GM19240 (cell line): ENCODE data around the gene NRXN3.

Experiments used
- DNase-seq: peaks from one replicate; pipeline ENCODE4 v3.0.0; 2011; ENCODE audit warnings: low spot score; ENCODE audit not compliant: insufficient read length

NRXN3 gene

GRCh38 chr14:78637489-78637888 is 467.3 kb downstream of the NRXN3 start:
- no peak for DNase-seq

DNA sequence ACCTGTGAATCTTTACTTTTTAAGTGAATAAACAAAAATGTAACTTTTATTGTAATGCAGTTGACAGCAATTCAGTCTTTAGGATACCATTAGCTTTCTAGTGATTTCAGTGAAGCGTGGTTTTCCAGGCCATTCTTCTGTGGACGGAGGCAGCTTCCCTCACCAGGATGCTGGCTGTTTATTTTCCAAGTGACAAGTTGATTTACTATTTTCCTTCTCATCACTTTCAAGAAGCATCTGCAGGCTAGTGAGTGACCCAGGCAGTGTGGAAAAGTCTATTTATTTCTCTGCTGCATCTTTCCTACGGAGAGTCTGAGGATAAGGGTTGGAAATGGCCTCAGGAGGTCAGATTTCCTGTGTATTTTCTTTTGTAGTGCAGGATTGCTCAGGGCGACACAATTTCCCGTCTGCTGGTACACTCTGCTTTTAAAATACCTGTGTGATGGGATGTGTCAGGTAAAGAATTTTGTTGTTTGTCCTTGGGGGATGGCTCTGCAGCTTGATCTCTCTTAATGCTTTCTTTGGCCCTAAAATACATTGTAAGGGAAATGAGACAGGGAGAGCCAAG is 467.8 kb downstream of the NRXN3 start:
- DNase-seq, result no peak

DNA sequence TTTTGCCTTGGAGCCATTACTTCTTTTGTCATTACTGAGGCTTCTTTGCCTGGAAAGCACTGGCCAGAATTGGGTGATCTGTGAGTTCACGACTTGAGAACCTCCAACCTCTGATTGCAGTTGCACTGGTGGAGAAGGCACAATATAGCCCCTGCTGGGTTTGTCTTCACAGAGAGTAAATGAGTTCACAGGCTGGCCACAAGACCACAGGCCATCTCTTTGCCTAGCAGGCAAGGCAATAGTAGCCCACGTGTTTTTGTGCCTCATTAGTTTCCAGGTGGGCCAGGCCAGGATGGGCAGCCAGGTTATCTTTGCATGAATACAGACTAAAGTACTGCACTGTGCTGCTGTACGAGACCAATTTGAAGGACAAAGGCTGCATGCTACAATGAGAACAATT is 468.8 kb downstream of the NRXN3 start:
- no peak for DNase-seq

DNA sequence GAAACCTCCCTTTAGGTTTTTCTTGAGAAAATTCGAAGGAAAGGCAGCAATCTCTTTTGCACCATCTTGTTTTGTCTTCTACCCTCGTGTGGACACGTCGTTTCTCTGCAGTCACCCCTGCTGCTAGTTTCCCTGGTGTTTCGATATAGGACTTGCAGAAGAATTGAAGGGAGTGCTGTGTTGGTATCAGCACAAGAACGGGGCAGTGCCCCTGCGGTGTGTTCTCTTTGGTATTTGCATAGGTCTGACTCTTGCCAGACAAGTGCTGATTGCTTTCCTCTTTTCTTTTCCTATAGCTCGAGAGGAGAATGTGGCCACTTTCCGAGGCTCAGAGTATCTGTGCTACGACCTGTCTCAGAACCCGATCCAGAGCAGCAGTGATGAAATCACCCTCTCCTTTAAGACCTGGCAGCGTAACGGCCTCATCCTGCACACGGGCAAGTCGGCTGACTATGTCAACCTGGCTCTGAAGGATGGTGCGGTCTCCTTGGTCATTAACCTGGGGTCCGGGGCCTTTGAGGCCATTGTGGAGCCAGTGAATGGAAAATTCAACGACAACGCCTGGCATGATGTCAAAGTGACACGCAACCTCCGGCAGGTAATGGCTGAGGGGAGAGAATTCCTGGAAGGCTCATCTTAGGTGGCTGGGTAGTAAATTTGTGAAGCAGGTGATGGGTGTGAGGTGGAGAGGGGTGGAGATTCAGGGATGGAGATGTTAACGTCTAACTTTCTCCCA is 474.8 kb downstream of the NRXN3 start:
- no peak for DNase-seq

DNA sequence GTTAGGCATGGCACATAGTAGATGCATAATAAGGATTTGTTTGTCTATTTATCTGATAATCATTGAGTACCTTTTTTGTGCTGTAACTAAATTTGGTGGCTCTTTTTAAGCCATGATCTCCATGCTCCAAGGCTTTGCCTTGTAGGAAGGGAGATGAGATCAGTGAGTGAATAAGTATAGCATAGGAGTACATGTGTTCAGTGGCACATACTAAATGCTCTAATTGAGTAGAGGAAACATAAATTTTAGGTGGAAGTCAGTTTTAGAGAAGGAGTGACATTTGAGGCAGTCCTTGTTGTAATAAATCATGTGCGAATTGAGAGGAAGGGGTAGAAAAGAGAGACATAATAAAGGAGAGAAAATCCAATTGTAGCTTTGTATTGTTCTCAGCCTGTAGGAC is 482.6 kb downstream of the NRXN3 start:
- no peak for DNase-seq

DNA sequence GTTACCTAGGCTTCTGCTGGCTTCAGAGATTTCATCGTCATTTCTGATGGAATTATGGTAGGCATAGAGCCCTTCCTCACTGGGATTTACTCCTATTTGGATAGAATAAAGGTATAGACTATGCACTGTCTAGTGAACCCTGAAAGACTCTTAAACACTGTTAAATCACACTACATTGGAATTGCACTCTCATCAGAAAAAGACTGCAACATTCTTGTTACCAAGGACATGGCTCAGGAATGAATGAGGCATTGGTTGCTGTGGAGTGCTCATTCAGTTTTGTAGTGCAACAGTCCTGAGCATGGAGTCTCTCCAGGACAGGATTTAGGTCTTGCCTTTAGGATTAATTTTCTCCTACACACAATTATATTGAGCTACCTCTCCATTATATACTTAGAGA is 483.0 kb downstream of the NRXN3 start:
- DNase-seq, result no peak

DNA sequence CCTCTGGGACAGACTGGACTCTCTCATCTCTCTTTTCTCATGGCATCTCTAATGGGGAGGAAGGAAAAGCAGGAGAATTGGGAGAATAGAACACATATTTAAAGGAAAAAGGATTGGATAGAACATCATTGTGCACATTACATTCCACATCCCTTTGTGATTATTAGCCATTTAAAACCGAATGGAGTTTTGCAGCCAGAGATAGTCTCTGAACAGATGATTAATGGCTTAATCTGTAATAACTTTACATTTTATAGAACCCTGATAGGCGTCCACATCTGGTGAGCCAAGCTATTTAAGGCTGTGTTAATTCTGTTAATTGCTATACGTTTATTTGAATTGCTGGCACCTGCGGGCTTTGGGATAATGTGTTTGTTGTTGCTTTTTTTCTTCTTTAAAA is 487.3 kb downstream of the NRXN3 start:
- DNase-seq, result no peak

- no peak for DNase-seq
These were observed 494.7 kb downstream of the NRXN3 start for GRCh38 chr14:78664841-78665240.

DNA sequence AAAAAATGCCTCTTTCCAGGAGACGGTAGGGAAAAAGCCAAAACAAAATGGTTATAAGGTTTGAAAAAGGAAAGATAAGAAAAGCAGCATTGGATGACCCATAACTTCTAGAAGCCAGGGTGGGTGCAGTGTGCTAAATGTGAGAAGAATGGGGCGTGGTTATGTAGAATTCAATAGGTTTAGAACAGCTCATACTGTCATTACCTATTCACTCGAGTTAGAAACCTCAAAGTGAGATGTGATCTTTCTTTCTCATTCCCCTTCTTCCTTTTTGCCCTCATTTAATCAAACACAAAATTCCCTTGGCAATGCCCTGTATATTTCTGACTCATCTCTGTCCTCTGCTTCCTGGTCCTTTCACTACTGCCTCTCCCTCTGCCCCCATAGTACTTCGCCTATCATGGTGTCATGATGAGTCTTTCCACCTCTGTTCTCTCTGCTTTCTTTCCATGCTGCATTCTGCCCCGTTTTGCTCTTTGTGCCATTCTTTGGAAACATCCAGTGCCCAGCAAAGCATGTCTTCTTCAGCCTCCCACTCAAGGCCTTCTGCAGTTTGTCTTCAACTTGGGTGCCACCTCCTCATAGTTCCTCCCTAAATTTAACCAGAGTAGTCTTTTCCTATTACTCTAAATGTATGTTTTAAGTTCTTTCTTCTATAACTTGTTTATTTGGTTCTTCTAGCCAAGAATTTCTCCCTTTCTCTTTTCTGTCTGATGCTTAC is 496.3 kb downstream of the NRXN3 start:
- no peak for DNase-seq

- DNase-seq, result no peak
These were observed 497.0 kb downstream of the NRXN3 start for GRCh38 chr14:78667141-78667540.

DNA sequence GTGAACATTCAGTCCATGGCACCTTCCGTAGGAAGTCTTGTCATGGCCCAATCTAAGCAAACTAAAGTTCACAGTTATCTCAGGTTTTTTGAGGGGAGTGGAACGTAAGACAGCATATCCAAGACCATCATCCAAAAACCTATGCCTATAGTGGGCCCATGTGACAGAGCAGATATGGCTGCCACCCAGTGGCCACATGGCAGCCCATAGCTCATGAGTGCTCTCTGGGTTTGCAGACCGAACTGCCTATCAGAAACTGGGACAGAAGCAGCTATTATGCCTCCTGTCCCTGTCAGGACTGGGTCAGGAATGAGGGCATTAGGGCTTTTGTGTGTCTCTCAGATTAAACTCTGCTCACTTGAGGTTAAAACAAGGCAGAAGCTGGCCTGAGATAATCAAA is 503.7 kb downstream of the NRXN3 start:
- DNase-seq, result no peak

GRCh38 chr14:78674820-78675219 is 504.6 kb downstream of the NRXN3 start:
- no peak for DNase-seq

DNA sequence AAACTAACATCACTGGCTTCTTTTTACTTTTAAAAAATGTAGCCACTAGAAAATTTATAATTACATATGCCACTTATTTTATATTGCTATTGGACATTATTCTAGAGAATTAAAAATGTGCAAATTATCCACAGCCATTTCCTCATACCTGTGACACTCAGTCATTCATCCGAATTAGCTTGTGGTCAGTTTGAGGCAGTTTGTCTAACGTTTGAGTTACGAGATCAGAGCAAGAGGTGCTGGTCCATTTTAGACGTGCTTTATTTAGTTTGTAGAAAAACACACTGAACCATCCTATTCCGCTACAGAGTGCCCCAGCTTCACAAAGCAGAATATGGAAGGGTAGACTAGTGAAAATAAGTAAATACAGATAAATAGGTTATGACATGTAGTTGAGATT is 513.0 kb downstream of the NRXN3 start:
- no peak for DNase-seq

- DNase-seq, result no peak
These were observed 513.8 kb downstream of the NRXN3 start for GRCh38 chr14:78683981-78684380.

DNA sequence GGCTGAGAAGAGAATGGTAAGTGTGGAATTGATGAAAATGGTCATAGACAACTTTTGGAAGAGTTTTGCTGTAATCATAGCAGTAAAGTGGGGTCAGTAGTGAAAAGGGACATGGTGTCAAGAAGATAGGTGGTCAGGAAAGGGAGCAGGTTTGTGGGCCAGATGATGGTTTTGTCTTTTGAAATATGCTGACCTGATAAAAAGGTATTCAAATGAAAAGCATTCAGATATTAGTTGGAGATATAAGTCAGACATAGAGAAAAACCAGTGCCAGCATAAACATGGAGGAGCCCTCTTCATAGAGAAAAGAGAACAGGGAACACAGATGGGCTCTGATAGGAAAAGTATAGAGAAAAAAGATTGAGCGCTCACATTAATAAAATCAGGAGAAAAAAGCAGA is 518.3 kb downstream of the NRXN3 start:
- no peak for DNase-seq

DNA sequence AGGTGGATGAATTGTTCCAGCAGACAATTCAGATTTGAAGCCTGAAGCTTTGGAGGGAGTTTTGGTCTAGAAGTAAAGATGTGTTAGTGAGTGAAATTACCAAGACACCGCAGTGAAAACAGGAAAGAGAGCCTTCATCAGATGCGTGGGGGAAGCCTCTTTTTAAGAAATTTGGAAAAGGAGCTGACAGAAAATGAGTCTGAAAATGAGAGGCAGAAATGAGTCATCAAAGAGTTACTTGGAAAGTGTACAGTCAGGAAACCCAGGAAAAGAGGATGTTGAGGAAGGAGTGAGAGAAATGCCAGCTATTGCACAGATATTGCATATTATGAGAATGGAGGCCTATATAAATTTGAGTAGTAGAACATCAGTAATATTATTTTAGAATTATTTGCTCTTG is 520.7 kb downstream of the NRXN3 start:
- DNase-seq, result no peak

- no peak for DNase-seq
These were observed 527.2 kb downstream of the NRXN3 start for GRCh38 chr14:78697341-78697740.

- DNase-seq, result no peak
These were observed 528.8 kb downstream of the NRXN3 start for GRCh38 chr14:78698991-78699390.

GRCh38 chr14:78700236-78700635 is 530.1 kb downstream of the NRXN3 start:
- no peak for DNase-seq

DNA sequence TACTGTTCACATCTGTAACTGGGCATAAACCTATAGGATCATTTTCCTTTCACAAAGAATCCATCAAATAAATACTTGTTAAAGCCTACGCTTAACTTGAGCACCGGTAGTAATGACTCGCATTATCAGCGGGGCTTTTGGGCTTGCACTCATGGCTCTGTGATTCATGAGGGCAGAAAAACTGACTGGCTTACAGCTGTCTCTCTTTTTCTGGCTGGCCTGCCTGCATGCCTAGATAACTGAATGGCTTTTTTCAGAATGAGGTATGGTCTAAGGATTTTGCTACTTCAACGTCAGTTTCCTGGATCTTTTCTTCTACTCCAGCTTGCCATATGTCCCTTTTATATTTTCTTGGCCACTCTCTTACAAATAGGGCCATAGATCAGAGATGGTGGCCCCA is 531.1 kb downstream of the NRXN3 start:
- DNase-seq, result no peak

DNA sequence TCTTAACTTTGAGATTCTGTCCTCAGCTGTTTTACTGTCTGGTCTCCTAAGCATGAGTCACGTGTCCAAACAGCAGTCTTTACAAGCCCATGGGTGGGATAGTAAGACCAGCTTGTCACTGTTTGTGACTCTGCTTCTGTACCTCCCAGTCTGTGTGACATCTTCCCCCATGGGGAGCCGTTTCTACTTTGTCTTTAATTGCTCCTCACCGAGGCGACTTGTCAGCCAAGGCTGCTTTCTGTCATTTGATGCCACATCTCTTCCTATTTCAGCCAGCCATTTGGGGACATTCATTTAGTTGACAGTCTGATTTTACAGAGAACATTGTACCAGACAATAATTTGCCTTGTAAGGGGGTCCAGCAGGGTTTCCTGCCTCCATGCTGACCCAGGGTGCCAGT is 534.8 kb downstream of the NRXN3 start:
- no peak for DNase-seq

DNA sequence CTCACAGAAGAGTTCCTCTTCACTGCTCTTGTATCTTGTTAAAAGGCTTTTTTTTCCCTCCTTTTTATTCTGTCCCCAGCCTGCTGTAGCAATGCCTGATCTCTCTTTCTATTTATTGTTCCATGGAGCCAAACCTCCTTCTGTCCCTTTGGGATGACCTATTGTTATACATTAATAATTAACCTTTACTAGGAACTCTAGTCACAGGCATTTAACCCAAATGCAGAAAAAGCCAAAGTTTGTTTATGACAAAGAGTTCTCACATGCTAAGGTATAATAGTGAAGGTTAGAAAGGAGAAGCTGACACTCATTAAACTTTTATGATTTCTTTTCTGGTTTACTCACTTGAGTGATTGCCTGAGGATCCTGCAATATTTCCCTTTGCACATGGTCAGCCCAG is 535.8 kb downstream of the NRXN3 start:
- no peak for DNase-seq
